CD4-positive, alpha-beta T cell treated with Interleukin-6 for 4 hours (primary cell): ENCODE measurements around the gene MYO6.
"Not testable (repeated sequence)": the region's sequence is repeated elsewhere in the genome, so short reads cannot be mapped to it uniquely, and the experiment has no call there.

Experiments
- DNase-seq: peaks from one replicate; pipeline ENCODE4 v3.0.0-alpha.2; 2020; ENCODE audit warnings: mixed read lengths

MYO6 gene

GRCh38 chr6:75893776-75894152 lies 144.7 kb downstream of the MYO6 start:
- DNase-seq = no peak

GRCh38 chr6:75896526-75896925 lies 147.5 kb downstream of the MYO6 start:
- no peak for DNase-seq

GRCh38 chr6:75900216-75900615 lies 151.2 kb downstream of the MYO6 start:
- DNase-seq = not testable (repeated sequence)

GRCh38 chr6:75905129-75905528 lies 156.1 kb downstream of the MYO6 start:
- DNase-seq = not testable (repeated sequence)

DNA sequence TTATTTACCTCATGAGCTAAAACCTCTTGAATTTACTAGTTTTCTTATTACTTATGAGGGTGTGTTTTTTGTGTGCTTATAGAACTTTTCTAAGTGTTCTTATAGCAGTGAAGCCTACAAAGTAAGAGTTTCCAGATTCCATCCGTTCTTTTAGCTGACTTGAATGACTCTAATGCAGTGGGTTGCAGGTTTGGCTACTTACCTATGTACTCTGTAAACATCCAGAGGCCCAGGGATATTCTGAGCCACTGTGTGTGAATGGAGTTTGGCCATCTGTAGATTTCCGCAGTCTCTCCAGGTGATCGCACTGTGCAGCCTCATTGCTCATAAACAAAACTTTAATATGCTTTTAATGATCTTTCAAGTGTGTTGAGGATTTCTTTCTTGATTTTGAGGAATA lies 157.8 kb downstream of the MYO6 start:
- DNase-seq = no peak

DNA sequence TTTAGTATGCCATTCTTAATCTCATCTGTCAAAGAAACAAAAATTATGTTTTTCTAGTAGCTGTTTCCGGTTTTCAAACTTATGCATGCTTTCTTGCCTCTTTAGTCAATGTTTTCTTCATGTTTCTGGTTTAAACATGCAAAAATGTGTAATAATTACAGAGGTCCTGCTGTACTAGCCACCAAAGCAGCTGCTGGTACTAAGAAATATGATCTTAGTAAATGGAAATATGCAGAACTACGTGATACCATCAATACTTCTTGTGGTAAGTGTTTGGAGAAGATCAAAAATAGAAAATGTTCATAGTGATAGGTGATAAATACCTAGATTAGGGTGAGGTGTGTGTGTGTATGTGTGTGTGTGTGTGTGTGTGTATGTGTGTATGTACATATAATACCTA lies 158.4 kb downstream of the MYO6 start:
- no peak for DNase-seq

DNA sequence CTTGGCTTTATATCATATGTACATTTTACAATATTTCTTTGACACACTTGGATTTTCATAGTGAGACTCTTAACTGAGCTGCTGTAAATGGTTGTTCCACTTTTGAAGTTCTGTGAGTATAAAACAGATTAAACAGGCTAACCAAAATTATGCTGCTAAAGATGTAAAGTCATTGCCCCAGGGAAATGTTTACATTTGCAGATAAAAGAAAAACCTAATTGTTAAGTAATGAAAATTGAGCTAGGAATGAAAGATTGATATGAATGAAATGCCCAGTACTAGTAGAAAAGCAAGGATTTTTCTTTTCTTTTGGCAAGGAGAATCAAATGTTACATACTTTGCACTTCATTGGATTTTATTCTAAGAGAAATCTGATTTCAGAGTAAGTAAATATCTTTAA lies 164.0 kb downstream of the MYO6 start:
- no peak for DNase-seq

- no peak for DNase-seq
Measured at GRCh38 chr6:75922226-75922625, 173.2 kb downstream of the MYO6 start.

GRCh38 chr6:75926293-75927168 lies 177.5 kb downstream of the MYO6 start:
- no peak for DNase-seq

DNA sequence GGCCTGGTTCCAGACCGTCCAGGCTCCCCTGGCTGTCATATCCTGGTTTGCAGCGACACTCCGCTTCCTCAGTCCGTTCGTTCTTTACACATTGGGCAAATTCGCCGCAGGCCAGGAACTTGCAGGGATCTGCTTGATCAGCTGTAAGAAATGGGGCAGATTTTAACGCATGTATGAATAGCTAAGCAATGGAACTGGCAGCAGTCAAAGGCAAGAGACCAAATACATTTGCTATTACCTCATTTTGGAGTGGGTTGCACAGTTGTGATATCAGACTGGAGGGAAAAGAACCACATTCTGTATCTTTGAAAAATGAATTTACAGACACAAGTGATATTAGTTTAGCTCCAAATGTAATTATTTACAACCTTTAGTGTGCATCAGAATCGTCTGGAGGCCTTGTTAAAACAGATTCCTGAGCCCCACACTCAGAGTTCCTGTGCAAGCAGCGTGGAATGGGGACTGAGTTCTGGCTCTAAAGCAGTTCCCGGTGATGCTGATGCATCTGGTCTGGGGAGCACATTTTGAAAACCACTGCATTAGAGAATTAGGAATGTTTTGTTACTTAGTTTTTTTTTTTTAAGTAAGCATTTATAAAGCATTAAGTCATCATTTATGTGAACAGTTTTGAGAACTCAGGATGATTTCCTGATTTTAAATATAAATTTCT lies 182.1 kb downstream of the MYO6 start:
- no peak for DNase-seq

DNA sequence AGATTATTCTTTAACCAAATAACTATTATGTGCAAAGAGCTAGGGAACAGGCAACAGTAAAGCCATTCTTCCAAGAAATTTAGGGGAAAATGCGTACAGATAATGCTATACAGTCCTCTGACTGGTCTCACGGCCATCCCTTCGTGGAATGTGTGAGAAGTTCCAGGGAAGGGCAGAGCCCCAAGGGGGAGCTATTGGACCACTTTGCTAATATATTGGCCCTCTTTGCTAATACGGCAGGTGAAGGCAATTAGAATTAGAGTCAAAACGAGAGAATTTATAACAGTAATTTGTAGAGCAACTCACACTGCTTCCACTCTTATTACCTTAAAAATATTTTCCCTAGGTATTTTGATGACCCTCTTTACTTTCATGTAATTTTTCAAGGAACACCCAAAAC lies 183.0 kb downstream of the MYO6 start:
- DNase-seq = no peak

DNA sequence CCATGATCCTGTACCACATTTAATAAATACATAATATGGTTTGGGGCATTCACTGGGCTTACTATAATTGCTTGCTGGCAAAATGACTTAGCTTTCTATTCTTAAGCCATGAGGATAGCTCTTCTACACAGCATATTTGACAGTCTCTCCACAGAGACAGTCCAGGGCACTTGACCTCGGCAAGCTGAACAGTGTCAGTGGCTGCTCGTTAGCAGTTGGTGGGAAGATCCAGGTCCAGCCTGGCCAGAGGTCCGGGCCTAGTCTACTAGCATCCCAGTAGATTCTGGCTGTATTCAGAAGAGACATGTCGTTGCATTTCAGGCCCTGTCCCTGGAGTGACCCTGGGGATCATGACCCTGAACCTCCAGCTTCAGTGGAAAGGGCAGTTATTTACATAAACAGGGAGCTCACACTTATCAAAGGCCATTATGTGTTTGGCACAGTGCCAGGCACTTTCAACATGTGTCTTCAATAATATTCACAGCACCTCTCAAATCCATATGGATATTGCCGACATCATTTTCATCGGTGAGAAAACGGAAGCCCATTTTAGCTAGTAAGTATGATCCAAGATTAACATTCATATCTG lies 184.4 kb downstream of the MYO6 start:
- no peak for DNase-seq

- DNase-seq = peak; percentile 5
Measured at GRCh38 chr6:75934643-75935472, 185.8 kb downstream of the MYO6 start.

DNA sequence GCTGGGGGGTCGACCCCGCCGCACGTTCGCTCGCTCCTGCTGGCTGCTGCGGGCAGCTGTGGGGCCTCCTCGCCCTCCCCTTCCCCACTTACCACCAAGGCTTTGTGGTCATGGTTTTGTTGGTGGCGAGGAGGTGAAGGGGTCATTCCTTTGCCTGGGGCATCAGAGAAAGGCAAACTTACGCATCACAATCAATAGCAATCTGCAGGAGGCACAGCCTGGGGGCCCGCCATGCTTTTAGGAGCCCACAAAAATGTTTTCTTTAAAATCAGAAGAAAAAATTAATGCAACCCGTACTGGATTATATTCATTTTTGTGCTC lies 186.4 kb downstream of the MYO6 start:
- DNase-seq = no peak

GRCh38 chr6:75936682-75937081 lies 187.6 kb downstream of the MYO6 start:
- no peak for DNase-seq

DNA sequence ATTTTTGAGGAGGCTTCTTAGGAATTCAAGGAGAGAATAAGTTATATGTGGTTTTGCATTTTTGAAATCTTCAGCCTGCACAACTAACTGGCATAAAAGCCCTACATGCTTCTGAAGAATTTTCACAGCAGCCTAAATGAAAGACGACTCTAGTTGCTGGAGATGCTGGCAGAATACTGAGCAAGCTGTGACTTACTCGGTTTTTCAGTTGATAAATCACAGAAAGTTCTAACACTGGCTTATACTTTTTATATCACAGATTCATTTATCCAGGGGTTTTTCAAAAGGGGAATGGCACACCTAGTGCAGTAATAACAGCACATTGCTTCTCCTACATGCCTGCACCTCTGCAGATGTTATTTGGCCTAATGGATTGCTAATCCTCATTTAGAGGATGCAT lies 188.8 kb downstream of the MYO6 start:
- DNase-seq = no peak

- DNase-seq = no peak
Measured at GRCh38 chr6:75940564-75940963, 191.5 kb downstream of the MYO6 start.

GRCh38 chr6:75941509-75941908 lies 192.5 kb downstream of the MYO6 start:
- no peak for DNase-seq

DNA sequence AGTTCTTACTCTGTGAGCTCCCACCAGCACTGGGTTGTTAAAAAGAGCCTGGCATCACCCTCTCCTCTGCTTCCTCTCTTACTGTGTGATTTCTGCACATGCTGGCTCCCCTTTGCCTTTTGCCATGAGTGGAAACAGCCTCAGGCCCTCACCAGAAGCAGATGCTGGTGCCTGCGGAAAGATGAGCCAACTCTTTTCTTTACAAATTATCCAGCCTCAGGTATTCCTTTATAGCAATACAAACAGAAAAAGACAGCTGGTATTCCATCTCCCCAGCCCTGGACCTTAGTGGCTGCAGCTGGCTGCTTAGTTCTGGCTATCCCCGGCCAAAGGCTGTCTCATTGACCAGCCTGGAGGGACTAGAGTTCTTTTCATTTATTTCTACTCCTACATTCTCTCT lies 194.3 kb downstream of the MYO6 start:
- no peak for DNase-seq

- DNase-seq = no peak
Measured at GRCh38 chr6:75946146-75946831, 197.2 kb downstream of the MYO6 start.

GRCh38 chr6:75947935-75948334 lies 198.9 kb downstream of the MYO6 start:
- DNase-seq = no peak

GRCh38 chr6:75952128-75952527 lies 203.1 kb downstream of the MYO6 start:
- DNase-seq = no peak

GRCh38 chr6:75963569-75963968 lies 214.5 kb downstream of the MYO6 start:
- DNase-seq = no peak
